HG03196 (cell line): ENCODE results near the gene BMPER.

ENCODE experiments used
- ATAC-seq: cut with Tn5 transposase; IDR thresholded peaks from one replicate; pipeline ENCODE4 v1.9.1; 2021; ENCODE audit not compliant: unreplicated experiment

Gene BMPER

GRCh38 chr7:33921216-33921938, 16.0 kb downstream of the BMPER start:
- ATAC-seq, result no peak

DNA sequence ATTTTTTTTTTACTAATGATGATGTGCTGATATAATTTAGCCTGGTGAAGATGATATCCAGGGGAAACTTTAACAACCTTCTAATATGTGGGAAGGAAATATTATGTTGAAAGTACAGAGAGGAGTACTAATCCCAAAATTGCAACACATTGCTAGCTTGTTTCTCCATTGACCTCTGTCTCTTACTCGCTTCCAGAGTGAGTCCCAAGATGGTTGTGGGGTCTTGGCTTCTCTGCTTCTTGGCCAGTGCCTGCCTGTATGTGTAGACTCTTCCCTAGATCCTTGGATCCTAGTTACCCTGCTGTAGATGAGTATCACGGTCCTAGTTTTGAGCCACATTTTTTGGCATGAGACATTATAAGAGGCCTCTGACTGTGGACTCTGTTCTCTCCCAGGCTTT, 17.5 kb downstream of the BMPER start:
- no peak for ATAC-seq

DNA sequence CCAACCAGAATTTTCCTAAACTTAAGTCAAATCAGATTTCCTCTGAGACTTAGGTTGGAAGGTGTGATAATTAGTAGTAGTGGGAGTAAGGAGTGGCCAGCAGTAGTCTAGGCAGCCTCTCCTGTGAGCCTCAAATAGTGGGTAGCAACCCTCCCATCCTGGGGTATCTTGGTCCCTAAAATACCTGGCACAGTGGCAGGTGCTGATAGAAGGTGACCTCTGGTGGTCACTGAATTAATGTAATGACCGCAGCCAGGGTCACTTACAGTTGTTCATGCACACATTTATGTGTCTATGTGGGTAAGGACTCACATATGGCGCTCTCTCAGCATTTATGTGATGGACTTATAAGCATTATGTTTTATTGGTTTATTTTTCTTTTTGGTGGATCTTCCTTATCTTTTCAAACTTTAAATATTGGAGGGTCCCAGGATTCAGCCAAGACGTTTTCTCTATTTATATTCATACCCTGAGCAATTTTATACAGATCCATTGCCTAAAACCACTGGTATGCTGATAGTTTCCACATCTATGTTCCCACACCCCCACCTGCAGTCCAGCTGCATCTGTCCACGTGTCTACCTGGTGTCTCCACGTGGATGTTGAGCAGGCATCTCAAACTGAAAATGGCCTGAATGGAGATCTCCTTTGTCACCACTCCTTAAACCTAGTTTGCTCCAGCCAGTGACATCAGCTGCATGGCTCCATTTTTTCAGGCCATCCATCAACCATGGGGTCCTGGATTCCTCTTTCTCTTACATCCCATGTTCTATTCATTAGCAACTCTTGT, 18.3 kb downstream of the BMPER start:
- ATAC-seq, result no peak

GRCh38 chr7:33926535-33926934, 21.2 kb downstream of the BMPER start:
- ATAC-seq, result no peak

- no peak for ATAC-seq
Observed at GRCh38 chr7:33928986-33929385, 23.6 kb downstream of the BMPER start.

- ATAC-seq, result no peak
Observed at GRCh38 chr7:33932221-33932620, 26.9 kb downstream of the BMPER start.

DNA sequence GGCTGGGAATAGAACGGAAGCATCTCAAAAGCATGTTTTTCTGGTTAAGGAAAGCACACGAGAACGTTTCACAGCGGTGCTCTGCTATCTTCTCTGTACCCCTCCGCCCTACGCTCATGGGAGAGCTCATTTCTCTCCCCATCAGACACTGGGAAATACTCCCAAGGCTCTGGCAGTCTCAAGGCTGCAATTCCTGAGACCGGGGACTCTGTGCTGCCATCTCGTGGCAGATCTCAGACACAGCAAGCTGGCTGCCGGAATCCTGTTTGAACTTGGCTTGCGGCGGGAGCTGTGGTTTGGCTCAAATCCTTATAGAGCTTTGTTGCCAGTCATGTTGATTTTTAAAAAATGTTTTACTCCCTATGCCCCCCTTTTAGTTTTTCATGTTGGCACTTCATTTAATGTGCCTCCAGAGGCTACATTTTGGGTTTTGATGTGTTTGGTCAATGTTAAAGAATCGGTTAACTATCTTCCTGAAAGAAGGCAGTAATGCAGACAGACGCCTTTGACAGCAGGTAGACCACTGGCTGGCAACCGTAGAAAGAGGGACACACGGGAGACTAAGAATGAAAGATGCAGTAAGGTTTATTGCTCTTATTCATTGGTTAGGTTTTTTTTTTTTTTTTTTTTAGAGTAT, 27.6 kb downstream of the BMPER start:
- ATAC-seq, result peak; percentile 63

DNA sequence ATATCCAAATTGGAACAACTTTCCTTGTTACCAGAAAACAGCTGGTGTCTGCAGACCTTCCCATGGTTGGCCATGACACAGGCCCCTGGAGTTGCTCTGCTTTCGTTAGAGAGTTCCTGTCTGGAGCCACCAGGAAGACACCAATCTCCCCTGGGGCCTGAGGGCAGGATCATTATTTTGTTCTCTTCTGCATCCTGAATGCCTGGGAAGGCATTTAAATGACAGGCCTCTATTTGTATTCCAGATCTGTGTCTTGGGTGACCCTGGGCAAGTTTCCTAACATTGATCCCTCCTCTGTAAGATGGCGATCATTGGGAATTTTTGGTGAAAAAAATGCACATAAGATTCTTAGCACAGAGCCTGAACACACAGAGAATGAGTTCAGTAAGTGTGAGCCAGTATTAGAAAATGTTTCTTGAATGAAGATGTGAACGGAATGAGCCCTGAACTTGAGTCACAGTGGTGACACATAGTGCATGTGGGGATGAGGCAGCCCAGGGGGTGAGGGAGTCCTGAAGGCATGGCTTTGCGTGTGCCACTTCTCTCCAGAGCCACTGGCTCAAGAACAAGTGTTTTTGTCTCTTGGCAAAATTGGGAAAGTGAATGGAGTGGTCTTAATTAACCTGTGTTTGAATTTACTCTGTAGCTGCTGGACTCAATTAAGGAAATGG, 28.4 kb downstream of the BMPER start:
- no peak for ATAC-seq

DNA sequence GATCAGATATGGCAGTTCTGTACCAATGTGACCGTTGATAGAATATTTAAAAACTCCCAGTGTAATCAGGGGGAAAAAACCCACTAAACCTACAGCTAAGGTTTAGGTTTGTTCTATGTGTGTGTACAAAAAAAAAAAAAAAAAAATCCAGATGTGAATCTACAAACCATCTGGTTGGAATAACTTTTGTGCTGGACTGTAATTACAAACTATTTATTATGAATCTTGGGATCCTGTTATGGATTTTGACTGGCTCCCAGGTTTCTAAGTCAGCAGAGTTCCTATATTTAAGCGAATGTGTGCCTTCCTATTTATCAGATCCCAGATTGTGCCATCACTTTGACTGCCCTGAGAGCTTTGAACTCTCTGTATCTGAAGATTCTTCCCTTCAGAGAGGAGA, 29.1 kb downstream of the BMPER start:
- no peak for ATAC-seq

GRCh38 chr7:33936503-33936902, 31.2 kb downstream of the BMPER start:
- ATAC-seq, result no peak

- ATAC-seq, result no peak
Observed at GRCh38 chr7:33937871-33938270, 32.5 kb downstream of the BMPER start.

GRCh38 chr7:33939121-33939520, 33.8 kb downstream of the BMPER start:
- no peak for ATAC-seq

- ATAC-seq, result no peak
Observed at GRCh38 chr7:33940503-33940902, 35.2 kb downstream of the BMPER start.

DNA sequence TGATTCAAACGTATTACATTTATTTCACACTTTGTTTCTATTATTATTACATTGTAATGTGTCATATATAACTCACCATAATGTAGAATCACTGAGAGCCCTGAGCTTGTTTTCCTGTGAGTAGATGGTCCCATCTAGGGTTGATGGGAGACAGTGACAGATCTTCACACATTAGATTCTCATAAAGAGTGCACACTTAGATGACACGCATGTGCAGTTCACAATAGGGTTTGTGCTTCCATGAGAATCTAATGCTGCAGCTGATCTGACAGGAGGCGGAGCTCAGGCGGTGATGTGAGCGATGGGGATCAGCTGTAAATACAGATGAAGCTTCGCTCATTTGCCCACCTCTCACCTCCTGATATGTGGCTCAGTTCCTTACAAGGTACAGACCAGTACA, 36.1 kb downstream of the BMPER start:
- no peak for ATAC-seq

DNA sequence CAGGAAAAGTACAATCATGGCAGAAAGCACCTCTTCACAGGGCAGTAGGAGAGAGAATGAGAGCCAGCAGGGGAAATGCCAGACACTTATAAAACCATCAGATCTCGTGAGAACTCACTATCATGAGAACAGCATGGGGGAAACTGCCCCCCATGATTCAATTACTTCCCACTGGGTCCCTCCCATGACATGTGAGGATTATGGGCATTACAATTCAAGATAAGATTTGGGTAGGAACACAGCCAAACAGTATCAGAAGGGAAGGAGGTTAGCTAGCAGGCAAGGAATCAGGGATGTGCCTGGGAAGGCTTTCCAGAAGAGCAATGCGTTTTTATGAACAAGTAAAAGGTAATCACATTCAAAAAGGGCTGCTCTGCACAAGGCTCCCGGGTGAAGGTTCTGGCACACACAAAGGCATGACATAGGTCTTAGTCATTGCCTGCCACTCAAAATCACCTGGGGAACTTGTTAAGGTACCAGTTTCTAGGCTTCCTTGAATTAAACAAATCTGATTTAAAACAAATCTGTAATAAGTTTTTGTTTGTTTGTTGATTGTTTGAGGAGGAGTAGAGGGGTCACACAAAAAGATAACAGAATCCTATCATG, 40.9 kb downstream of the BMPER start:
- ATAC-seq, result no peak

DNA sequence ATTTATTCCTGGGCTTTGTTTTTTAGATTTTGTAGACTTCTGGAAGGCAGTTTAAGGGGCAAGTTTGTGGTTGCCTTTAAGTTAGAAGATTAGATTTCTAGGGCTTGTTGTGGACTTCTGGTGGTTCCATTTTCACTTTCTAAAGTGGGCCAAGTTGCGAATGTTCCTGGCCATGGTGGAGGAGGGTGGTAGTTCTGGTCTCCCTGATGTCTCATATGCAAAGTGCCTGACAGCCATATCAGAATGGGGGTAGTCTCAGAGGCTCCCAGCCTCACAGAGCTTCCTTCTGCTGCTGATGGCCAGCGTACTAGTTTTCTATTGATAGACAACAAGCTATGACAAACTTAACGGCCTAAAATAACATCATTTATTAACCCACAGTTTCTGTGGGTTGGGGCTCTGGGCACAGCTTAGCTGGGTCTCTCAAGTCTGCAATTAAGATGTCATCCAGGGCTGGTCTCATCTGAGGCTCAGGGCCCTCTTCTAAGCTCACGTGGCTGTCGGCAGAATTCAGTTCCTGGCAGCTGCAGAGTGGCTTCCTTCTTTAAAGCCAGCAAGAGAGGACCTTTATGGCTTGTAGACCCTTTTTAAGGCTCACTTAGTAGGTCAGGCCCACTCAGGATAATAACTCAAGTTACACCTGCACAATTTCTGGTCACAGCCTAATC, 44.8 kb downstream of the BMPER start:
- no peak for ATAC-seq

DNA sequence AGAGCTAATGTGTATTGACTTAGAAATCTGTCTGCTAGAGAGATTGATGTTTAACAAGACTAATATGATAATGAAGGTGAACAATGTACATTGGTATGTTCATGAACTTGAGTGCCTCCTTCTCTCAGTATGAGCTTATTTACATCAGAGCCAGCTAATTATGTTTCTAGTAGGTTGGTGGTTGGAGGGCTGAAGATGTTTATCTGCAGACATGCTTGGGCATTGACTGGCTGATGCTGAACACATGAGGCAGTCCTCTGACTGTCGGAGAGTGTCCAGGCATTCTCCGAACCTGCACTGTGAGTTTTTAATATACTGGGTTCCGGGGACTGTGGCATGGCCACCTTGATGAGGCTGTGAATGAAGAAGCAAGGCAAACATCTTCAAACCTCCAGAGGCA, 47.5 kb downstream of the BMPER start:
- ATAC-seq, result no peak

DNA sequence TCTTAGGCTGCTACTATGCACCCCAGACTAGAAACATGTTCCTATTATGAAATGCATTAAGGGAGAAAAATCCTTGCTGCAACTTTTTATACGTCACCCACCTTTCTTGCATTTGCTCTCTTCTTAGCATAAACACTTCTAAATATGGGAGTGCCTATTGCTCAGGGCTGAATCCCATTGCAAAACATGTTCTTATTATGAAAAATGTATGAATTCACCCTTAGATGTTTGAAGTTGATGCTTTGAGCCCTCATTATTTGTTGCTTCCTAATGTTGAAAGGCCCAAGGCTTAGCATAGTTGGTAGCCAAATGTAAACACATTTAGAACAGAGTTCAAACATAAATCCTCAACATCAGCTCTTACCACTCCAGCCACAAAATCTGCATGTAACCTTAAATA, 52.8 kb downstream of the BMPER start:
- ATAC-seq, result no peak

GRCh38 chr7:33959676-33960075, 54.3 kb downstream of the BMPER start:
- no peak for ATAC-seq

DNA sequence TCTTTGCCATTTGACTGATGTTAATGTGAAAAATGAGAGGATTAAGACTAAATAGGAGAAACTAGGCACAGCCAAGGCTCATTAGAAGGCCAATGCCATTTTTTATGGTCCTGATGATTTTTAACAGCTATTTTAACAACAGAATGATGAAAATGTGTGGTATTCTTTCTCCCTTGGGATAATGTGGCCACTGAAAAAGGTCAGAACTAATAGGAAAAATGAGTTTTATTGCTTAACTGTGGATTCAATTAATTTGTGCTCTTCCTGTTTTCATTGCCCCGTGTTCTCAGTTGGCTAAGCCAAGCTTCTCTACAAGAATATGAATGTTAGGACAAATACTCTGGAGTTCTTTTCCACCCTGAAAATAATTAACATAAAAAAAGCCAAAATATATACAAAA, 56.6 kb downstream of the BMPER start:
- ATAC-seq, result no peak
